ENCODE measurements around the gene ZNF581. TPM values are rescaled to one million over a fixed set of nuclear protein-coding genes. Genes with fewer than 3 reads are reported as not detected.
A peak's percentile ranks its signal among the peaks of the same experiment; 100 is the strongest.

Gene ZNF581
- total RNA-seq, 1 donor from 2014 or later, result 22.7 TPM

GRCh38 chr19:55617426-55617825 lies 26.0 kb upstream of the ZNF581 start:
- H3K4me3 ChIP-seq, result no peak overlapping the region
- peaks cover 41% of the 10 kb centered on the region for H3K36me3 ChIP-seq
- H3K27ac ChIP-seq, result no peak overlapping the region
- TF ChIP-seq CTCF (IDR thresholded peaks at IDR 0.05), result no peak
- DNase-seq (no peak), ATAC-seq (no peak)
- H3K27me3 ChIP-seq (ENCODE audit: low read depth), result no peaks in the 10 kb centered on the region
- H3K4me1 ChIP-seq, result peaks cover 29% of the 10 kb centered on the region
- intact Hi-C loops (cut with DNase I), result no loop called here
- no peaks in the 10 kb centered on the region for H3K9me3 ChIP-seq

DNA sequence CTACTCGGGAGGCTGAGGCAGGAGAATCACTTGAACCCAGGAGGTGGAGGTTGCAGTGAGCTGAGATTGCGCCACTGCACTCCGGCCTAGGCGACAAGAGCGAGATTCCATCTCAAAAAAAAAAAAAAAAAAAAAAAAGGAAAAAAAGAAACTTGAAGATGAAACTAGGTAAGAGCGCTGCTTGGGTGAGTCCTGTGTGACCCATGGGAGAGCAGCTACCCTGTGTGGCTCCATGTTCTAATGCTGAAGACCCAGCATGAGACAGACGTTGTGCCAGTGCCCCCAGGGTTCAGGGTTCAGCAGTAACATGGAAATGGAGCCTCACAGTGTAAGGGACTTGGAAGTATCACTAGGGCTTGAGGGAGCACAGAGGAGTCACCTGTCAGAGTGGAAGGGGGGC lies 25.0 kb upstream of the ZNF581 start:
- no peak for TF ChIP-seq CTCF (IDR thresholded peaks at IDR 0.05)
- no peak for DNase-seq
- H3K36me3 ChIP-seq, result peaks cover 43% of the 10 kb centered on the region
- intact Hi-C loops (cut with DNase I), result no loop called here
- H3K27ac ChIP-seq, result peak overlapping the region; percentile 56
- no peak for ATAC-seq
- no peak overlapping the region for H3K4me3 ChIP-seq
- H3K9me3 ChIP-seq, result no peaks in the 10 kb centered on the region
- no peaks in the 10 kb centered on the region for H3K27me3 ChIP-seq (ENCODE audit: low read depth)
- H3K4me1 ChIP-seq, result peaks cover 27% of the 10 kb centered on the region

DNA sequence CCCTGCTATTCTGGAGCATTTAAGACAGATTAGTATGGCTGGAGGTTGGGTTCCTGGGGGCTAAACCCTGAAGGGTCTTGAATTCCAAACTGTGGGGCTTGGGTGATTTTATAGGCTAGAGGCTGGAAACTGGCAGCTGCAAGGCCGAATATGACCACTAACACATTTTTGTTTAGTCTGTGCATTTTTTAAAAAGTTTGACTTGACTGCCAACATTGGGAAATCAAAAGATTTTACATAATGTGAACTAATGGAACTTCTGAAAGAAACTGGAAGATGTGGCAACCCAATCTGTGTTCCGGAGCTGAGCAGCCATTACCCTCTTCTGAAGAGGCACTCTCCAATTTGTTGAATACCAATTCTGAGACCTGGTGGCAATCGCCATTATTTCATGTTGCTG lies 24.2 kb upstream of the ZNF581 start:
- peaks cover 43% of the 10 kb centered on the region for H3K36me3 ChIP-seq
- no peak for TF ChIP-seq CTCF (IDR thresholded peaks at IDR 0.05)
- no peak for ATAC-seq
- H3K9me3 ChIP-seq, result no peaks in the 10 kb centered on the region
- DNase-seq, result no peak
- H3K27ac ChIP-seq, result no peak overlapping the region
- H3K4me3 ChIP-seq, result no peak overlapping the region
- intact Hi-C loops (cut with DNase I), result no loop called here
- H3K4me1 ChIP-seq, result peaks cover 32% of the 10 kb centered on the region
- no peaks in the 10 kb centered on the region for H3K27me3 ChIP-seq (ENCODE audit: low read depth)

GRCh38 chr19:55620410-55621204 lies 22.8 kb upstream of the ZNF581 start:
- peaks cover 34% of the 10 kb centered on the region for H3K36me3 ChIP-seq

DNA sequence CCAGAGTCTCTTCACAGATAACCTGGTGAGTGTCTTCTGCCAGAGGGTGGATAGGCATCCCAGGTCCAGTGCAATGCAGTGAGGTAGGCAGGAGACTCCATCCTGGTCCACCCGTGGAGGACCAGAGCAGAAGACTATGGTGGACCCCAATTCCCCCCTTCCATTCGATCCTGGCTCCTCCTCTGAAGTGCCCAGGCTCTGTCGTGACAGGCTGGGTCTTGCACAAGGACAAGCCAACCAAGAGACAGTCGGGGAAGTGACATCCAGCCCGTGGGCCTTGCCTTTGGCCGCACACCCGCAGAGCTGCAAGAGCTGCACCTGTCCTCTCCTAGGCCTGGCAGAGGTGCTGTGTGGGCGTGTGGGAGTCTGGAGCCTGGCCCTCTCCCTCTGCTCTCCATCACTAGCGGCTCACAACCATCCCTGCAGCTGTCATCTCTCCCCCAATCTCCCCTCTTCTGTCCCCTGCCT lies 22.2 kb upstream of the ZNF581 start:
- intact Hi-C loops (cut with DNase I), result no loop called here
- H3K4me1 ChIP-seq, result peaks cover 41% of the 10 kb centered on the region
- no peaks in the 10 kb centered on the region for H3K27me3 ChIP-seq (ENCODE audit: low read depth)
- no peak for TF ChIP-seq CTCF (IDR thresholded peaks at IDR 0.05)
- H3K4me3 ChIP-seq, result no peak overlapping the region
- no peaks in the 10 kb centered on the region for H3K9me3 ChIP-seq
- ATAC-seq (no peak), DNase-seq (no peak)
- no peak overlapping the region for H3K27ac ChIP-seq
- peaks cover 28% of the 10 kb centered on the region for H3K36me3 ChIP-seq

More at GRCh38 chr19:55620410-55621204, 22.8 kb upstream of the ZNF581 start:
- DNase-seq, result no peak
- H3K9me3 ChIP-seq, result no peaks in the 10 kb centered on the region
- no peak overlapping the region for H3K4me3 ChIP-seq
- peaks cover 41% of the 10 kb centered on the region for H3K4me1 ChIP-seq
- no peaks in the 10 kb centered on the region for H3K27me3 ChIP-seq (ENCODE audit: low read depth)
- no peak overlapping the region for H3K27ac ChIP-seq
- intact Hi-C loops (cut with DNase I), result no loop called here
- no peak for ATAC-seq
- TF ChIP-seq CTCF (IDR thresholded peaks at IDR 0.05), result no peak

All from lower lobe of right lung (tissue), 2 donors.